Activated CD4-positive, alpha-beta T cell treated with anti-CD3 and anti-CD28 coated beads, Interleukin-2, Interleukin-6, amounts not matched to agents 100 ng/mL and 50 ng/mL, durations not matched to agents 16 hours and 8 hours (primary cell): Measurements from ENCODE around the gene SLC6A12.
"Not testable (repeated sequence)": the region's sequence is repeated elsewhere in the genome, so short reads cannot be mapped to it uniquely, and the experiment has no call there.

Source experiments
- DNase-seq: peaks from one replicate; pipeline ENCODE4 v3.0.0-alpha.2; 2020

The SLC6A12 gene

DNA sequence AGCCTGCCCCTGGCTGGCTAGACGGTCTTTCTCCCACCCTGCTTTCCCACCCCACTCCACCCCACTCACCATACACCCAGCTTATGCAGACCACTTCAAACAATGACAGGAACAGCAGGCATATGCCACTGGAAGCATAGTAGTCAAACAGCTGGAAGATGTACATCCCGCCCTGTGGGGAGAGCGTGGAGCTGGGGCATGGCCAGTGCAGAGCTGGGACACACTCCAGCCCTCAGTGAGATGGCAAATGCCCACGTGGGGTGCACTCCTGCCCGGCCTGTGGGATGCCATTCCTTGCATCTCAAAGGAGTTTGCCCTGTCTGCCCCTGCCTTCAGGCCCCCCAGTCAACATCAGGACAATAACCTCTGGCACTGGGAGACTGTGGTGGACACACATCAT, 18.8 kb downstream of the SLC6A12 start:
- no peak for DNase-seq

DNA sequence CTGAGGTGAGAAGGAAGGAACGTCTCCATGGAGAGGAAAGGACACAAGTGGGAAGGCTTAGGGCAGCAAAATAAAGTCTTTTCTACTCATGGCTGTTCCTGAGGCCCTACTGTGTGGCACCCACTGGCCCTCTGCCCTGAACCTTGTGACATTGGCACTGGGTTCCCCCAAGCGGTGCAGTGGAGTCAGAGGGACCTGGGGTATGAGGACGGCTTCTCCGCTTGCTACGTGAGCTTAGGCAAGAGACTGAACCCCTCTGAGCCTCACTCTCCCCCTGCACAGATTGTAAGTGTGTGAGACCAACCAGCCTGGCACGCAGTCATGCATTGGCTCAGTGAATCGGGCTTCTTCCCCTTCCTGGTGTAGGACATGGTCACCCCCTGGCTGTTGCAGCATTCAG, 19.7 kb downstream of the SLC6A12 start:
- no peak for DNase-seq

DNA sequence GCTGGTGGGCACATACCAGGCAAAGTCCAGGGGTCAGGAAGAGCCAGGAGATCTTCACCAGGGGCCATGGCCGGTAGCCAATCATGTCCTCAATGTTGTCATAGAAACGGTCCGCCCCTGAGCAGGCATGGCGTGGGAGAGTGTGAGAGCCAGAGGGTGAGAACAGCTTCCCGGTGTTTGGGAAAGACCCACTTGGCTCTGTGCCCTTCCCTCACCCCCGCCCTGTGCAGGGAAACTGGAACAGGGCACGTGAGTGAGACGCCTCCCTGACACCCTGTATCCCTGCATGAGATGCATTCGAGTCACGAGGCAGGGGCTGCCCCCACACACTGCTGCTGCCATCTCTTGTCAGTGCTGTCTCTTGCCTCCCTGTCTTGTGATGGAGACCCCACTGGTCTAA, 20.7 kb downstream of the SLC6A12 start:
- DNase-seq: no peak

DNA sequence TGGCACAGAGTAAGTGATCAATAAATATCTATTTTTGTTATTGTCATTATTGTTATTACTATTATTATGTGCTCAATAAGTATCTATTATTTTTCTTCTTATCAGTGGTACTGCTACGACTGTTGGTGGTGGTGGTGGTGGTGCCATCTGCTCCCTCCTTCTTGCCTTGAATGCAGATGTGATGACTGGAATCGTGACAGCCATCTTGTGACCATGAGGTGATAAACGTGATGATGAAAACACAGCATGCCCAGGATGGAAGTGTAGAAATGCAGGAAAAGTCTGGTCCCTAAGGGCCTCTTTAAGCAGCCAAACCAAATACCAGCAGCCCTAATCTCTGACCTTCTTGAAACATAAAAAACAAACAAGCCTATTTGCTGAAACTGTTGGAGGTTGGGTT, 22.4 kb downstream of the SLC6A12 start:
- no peak for DNase-seq

DNA sequence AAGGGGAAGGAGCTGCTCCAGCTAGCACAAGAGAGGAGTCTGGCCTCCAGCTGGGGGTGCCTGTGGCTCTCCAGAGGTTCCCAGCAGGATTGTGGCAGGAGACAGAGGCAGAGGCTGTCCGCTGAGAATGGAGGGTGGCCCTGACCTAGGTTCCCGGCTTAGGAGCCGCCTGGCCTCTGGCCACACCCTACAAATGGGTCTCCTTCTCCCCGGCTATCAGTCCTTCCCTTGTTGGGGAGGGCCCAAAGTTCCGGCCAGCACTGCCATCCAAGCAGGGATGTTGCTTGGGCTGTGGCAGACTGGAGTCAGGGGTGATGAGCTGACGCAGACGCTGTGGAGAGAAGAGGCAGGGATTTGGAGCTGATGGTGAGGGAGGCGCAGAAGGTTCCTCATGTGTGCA, 23.1 kb downstream of the SLC6A12 start:
- no peak for DNase-seq

DNA sequence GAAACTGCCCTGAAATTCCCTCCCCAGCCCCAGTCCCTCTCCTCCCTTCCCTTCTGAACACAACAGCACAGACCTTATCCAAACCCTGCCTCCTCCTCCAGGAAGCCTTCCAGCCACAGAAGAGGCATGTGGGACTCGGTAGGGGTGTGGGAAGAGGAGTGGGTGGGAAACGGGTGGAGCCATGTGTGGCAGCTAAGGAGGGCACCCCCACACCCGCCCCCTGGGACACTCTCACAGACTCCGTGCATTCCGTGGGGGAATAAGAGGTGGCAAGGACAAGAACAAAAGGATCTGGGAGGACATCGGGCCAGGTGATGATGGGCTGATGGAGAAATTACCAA, 24.4 kb downstream of the SLC6A12 start:
- DNase-seq: no peak

DNA sequence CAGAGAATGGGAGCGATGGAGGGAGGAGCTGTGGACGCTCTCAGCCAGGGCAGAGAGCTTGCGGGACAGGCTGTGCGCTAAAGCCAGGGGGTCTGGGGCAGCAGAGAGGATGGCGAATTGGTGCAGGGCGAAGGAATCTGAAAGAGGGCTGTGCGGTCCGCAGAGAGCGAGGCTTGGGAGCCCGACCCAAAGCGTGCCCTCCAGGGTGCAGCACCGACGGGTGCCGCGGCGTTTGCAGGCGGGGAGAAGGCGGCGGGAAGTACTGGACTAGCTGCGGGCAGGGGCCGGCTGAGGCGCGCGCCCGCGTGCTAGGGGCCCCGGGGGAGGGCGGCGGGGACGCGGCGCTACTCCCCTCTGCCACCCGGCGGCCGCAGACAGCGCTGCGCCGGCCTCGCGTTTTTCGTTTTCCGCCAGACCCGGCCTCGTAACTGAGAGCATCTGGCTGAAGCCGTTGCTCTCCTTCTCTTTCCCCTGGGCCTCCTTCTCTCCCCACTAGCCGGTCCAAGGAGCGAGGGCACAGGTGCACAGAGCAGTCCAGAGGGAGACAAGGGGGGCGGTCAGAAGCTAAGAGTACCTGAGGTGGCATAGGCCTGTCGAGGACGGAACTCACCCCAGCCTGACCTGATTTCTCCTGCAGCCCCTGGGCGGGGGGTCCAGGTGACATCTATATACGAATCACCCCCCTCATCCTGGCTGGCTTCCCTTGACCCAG, 24.9 kb downstream of the SLC6A12 start:
- DNase-seq: peak; percentile 61

DNA sequence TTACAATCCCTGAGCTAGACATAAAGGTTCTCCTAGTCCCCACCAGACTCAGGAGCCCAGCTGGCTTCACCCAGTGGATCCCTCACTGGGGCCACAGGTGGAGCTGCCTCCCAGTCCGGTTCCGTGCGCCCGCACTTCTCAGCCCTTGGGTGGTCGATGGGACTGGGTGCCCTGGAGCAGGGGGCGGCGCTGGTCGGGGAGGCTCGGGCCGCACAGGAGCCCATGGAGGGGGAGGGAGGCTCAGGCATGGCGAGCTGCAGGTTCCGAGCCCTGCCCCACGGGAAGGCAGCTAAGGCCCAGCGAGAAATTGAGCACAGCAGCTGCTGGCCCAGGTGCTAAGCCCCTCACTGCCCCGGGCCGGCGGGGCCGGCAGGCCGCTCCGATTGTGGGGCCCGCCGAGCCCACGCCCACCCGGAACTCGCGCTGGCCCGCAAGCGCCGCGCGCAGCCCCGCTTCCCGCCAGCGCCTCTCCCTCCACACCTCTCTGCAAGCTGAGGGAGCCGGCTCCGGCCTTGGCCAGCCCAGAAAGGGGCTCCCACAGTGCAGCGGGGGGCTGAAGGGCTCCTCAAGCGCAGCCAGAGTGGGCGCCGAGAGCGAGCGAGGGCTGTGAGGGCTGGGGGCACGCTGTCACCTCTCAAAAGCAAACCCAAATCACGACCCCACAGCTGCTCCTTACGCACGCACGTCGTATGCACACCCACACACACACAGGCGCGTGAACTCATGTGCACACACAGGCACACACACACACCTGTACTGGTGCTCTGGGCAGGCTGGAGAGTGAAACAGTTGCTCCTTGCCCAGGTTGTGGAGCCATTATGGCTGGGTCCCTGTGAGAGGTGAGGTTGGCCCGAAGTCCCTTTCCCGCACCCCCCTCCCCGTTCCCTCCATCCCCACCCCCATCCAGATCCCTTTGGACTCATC, 25.7 kb downstream of the SLC6A12 start:
- DNase-seq: not testable (repeated sequence)

DNA sequence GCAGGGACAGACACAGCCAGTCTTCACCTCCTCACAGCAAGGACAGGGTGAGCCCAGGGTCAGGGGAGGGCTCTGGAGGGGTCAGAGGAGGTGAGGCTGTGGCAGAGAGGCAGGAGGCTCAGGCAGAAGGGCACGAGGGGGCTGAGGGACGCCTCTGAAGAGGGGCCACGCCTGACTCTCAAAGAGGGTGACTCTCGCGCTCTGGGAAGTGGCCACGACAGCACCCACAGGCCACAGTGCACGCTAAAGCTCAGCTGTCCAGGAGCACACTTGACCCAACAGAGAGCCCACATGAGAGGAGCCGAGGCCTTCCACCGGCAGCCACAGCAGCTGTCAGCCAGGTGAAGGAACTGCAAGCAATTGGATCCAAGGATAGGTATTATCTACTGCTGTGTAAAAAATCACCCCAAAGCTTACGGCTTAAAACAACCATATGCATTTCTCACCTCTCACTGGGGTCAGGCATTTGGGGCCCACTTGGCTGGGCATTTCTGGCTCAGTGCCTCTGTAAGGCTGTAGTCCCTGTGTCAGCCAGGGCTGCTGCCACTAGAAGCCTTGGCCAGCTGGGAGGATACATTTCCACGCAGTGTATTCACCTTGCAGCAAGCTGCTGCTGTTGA, 27.8 kb downstream of the SLC6A12 start:
- no peak for DNase-seq

DNA sequence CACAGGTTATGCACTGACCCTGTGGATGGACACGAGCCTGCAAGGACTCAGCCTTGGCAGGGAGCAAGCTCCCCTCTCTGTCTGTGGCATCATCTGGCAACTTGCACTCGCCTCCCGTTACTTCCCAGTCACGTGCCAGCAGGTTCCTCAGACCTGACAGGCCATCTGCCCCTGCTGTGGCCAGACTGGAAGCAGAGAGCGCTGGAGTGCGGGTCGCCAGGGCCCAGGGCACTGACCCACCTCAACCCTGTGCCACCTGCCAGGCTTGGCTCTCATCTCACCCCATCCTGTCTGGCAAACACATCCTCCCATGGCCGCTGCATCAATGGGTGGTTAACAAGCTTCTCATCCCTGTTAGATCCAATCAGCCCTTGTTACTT, 28.4 kb downstream of the SLC6A12 start:
- DNase-seq: no peak

DNA sequence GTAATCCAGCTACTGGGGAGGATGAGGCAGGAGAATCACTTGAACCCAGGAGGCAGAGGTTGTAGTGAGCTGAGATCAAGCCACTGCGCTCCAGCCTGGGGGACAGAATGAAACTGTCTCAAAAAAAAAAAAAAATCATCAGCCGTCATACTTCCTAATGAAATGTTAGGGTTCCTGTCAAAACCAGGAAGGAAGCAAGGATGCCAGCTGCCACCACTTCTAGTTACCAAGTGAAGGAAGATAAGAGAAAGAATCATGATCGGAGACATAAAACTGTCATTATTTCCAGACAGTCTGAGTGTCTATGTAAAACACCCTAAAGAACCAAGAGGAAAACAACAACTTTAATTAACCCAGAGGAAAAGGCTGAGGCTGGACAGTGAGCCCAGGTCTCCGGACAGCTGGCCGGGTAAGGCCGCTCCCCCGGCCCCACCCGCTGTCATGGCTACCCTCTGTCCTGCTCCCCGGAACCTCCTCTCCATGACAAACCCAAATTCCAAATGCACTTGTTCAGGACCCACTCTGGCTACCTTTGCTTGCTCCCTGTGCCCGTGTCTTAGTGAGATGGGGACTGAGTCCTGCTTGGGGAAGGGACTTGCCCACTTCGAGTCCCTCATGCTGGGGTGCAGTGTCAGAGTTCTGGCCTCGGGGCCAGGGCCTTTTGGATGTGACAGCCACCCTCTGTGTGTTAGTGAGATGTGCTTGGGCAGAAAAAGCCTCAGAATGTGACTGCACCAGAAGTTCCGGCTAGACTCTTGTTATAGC, 29.0 kb downstream of the SLC6A12 start:
- DNase-seq: no peak

DNA sequence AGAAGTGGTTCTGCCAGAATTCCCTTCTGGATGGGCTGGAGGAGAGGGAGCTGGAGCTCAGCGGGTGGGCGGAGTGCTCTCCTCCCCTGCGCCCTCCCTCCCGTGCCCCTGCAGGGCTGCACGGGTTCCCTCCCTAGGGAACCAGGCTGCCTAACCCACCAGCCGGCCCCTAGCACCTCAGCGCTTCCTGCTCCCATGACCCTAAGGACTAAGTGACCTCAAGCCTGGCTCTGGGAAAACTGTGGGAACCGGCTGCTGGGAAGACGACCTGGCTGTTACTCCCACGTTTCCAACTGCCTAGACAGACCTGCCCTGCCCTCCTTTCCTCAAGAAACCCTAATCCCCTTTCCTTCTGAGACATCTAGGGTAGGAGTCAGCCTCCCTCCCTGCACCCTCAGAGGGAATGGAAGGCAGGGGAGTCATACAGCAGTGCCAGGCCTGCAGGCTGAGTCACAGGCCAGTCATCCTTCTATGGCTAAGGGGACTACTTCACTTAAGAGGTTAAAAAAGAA, 31.5 kb downstream of the SLC6A12 start:
- DNase-seq: no peak

DNA sequence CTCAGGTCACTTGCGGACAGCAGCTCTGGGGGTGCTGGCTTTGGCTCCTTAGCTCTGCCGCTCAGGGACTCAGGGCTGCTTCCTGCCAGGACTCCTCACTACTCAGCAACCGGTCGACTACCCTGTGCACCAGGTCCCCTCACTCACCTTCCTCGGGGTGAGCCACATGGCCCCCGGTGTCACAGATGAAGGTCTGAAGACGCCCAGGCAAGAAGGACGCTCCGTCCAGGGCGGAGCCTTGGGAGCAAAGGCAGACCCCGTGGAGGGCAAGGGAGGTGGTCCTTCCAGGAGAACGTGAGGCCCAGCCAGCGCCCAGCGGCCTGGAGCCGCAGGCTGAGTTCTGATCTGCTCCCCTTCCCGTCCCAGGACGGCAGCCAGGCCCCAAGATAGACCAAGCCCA, 32.0 kb downstream of the SLC6A12 start:
- DNase-seq: no peak

DNA sequence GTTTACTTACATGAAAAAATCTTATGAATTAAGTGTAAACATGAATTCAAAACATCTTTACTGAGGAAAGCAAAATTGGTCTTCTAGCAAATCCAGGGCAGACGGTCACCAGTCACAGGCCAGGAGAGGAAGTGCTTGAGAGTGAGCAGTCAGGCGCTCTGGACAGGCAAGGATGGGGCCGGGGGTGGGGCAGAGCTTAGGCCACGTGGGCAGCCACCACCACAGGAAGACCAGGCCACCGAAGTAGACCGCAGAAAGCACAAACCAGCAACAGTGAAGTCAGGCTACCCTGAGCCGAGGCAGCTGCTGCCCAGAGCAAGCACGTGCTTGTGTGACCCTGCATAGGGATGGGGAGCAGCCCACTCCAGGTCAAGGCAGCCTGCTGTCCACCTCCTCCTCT, 33.5 kb downstream of the SLC6A12 start:
- DNase-seq: peak; percentile 17

DNA sequence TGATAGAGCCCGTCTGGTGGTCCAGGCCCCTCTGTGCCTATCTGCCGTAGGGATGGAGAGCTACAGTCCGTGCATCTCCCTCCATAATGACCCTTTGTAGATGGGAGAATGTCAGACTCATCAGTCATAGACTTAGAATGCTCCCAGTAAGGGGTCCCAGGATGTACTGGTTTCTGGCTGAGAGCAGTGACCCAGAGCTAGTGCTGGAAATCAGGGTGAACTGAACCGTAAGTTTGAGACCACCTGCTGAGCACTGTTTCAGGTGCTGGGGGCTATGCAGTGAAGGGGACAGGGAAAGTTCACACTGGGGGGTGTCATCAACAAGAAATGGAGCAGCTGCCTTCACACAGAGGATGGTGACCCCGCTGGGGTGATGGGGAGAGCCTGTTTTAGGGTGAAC, 34.1 kb downstream of the SLC6A12 start:
- DNase-seq: no peak

DNA sequence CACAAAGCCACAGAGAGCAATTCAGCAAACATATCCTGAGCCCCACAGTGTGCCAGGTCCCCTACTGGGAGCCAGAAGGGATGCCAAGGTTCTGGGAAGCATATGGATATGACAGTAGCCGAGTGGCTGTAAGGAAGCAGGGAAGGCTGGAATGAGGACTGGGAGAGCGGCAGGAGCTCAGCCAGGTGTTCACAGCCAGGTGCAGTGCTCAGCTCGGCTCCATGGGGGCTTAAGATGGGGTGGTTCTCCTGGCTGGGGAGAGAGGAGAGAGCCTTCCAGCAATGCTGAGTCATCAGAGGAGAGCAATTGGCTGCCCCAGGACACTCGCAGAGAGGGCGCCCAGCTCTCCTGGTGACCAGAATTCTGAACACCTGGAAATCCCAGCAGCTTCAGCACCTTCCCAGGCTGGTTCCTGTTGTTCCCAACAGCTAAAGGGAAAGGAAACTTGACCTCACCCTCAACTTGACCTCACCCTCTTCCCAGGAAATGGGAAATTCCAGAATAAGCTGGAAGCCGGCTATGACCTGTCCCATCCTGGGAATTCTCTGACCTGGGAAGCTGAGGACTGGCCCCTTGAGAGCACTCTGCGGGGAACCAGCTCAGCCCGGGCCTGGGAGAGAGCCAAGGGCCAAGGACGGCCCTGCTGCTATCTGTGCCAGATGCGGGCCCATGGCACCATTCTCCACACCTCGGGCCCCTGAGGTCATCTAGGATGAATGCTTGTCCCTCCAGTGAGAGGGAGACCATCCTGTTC, 34.6 kb downstream of the SLC6A12 start:
- DNase-seq: no peak

DNA sequence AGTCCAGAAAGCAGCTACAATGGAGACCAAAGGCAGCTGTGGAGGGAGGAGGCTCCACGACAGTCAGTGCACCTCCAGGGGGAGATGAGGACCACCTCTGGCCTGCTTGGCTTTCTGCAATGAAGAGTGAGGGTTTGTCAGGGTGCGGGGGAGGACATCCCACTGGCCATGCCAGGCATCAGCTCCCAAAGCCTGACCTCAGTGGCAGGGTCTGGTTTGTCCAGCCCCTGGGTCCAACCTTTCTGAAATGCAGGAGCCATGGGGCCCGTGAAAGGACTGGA, 35.2 kb downstream of the SLC6A12 start:
- no peak for DNase-seq

DNA sequence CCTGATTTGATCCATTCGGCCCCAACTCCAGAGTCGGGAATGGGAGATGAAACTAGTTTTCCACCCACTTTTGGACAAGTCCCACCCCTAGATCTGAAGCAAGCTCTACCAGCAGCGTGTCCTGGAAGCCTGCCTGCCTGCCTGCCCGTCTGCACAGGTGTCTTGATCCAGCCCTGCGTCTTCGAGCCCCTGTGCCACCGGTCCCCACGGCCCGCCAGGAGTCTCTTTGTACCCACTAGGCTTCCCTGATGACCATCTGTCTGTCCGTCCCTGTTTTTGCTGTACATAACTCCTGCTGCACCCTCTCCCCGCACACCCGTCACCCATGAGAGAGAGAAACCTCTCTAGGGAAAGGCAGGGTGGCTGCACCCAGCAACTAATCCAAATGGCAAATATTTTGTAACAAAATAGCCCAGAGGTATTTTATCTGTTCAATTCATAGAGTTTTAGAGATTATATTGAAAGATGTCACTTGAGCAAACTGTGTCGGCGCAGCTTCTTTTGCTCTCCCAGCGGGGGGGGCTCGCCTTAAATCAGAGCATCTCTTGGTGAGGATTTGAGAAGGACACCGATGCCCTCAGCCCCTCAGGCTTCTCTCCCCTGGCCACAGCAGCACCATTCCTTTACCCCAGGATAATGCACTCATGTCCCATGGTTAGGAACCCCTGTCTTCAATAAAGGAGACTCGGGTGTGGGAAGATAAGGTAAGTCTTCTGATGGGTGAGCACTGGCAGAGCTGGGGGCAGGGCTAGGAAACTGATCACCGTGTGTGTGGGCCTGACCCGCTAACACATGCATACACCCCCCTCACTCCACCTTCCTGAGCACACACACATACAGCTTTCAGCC, 35.8 kb downstream of the SLC6A12 start:
- DNase-seq: no peak

DNA sequence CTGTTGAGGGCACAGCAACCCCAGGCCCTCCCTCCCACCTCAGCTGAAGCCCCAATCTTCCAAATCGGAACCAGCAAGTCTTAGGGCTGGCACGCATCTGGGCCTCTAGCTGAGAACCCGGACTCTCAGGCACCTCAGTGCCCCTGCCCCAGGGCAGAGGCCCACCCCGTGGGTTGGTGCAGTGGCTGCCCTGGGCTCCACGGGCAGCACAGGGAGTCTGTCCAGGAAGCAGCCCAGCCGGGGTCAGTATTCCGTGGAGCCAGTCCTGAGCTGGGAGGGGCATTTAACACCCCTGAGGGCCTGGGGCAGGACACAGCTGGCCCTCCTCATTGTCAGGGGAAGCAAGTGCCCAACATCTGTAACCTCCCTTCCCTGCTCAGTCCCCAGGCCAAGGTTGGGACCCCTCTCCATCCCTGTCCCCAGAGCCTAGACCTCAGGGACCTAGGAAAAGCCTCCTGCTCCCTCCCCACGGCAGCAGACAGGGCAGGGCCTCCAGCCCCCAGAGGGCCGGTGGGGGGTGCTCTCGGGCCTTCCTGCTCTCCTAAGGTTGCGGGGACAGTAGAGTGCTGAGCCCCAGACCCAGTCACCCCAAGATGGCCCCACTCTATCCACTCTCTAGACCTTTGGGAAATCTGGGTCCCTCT, 36.5 kb downstream of the SLC6A12 start:
- DNase-seq: no peak

DNA sequence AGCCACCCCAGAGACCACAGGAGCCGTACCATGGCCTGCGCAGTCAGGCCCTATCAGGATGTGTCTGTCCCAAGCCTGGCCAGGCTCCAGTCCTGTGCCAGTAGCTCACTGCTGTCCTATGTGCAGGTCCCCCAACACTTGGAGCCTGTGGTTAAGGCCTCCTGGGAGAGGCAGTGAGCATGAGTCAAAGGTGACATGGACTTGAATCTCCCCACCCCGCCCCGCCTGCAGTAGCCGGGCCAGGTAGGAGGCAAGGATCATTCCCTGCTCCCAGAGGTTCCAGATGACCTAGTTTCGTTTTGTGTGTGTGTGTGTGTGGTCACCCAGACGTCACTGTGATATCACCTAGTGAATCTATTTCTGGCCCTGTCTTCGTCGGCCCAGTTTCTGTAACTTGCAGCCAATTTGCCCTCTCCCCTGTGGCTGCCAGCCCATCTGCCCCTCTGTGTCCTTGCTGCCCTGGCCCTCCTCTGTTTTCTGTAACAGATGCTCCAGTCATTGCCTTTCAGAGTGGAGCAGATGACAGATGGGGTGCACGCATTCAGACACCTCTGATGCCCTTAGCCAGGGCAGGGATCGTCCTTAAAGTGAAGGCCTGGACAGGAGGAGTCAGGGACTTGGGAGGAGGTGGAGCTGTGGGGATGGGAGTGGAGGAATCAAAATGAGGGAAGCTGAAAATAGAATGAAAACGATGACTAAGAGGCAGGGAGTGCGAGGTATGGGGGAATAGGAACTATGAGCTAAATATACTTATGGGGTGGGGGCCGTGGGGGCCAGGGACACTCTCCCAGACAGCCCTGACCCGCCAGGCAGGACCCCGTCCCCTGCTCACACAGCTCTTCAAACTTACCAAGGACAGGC, 37.4 kb downstream of the SLC6A12 start:
- no peak for DNase-seq
